Duodenal mucosa (tissue), 2 donors: ENCODE measurements around the gene MIB2.

Experiments used
- H3K27ac ChIP-seq: one replicate; pipeline ENCODE4 v1.7.0; 2013; ENCODE audit warnings: low read depth, low read length
- H3K27me3 ChIP-seq, 2 donors: one replicate each; pipeline ENCODE4 v1.7.0; 2013; ENCODE audit warnings: low read length in 2 of 2, control low read depth in 1 of 2; ENCODE audit not compliant: insufficient read depth in 2 of 2, control insufficient read depth in 1 of 2
- H3K36me3 ChIP-seq, 2 donors: one replicate each; pipeline ENCODE4 v1.7.0; 2013; ENCODE audit warnings: low read length in 2 of 2, control low read depth in 1 of 2; ENCODE audit not compliant: insufficient read depth in 2 of 2, control insufficient read depth in 1 of 2
- H3K4me1 ChIP-seq, 2 donors: one replicate each; pipeline ENCODE4 v1.7.0; 2013; ENCODE audit warnings: low read length in 2 of 2, control low read depth in 1 of 2; ENCODE audit not compliant: insufficient read depth in 2 of 2, control insufficient read depth in 1 of 2
- H3K4me3 ChIP-seq, 2 donors: one replicate each; pipeline ENCODE4 v1.7.0; 2013; ENCODE audit warnings: low read length in 2 of 2, low read depth in 1 of 2
- H3K9ac ChIP-seq, 2 donors: one replicate each; pipeline ENCODE4 v1.7.0; 2013; ENCODE audit warnings: low read length in 2 of 2, low read depth in 1 of 2
- H3K9me3 ChIP-seq, 2 donors: one replicate each; pipeline ENCODE4 v1.7.0; 2013; ENCODE audit warnings: low read length in 2 of 2, control low read depth in 1 of 2; ENCODE audit not compliant: control insufficient read depth in 1 of 2

Gene MIB2

DNA sequence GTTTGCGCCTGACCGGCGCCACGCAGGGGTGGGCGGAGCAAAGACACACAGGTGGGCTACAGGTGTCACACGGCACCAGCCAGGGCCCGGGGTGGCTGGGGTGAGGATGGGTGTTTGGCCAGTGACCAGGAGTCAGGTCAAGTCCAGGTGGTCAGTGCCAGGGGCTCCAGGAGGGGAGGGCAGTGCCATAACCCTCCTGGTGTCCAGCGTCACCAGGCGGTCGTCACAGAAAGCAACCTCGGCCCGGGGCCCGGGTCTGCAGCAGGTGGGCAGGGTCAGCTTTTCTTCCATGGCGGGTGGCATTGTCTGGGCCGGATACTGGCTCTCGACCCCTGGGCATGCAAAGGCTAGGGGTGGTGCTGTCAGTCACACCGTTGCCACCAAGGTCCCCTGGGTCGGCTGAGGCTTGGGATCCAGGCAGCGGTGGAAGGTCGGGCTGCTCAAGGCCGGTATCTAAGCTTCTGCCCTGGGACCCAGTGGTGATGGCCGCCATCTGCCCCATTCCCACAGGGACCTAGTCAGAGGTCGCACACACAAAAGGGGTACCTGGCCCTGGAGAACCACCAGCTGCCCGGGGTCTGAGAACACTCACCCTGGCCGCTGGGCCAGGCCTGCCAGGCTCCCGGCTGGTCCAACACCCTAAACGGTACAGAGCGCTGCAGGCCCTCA, 17.1 kb upstream of the MIB2 start:
- peaks cover 0 to 13% of the 10 kb centered on the region in 2 donors for H3K4me1 ChIP-seq
- H3K4me3 ChIP-seq, result no peak overlapping the region
- no peak overlapping the region for H3K27ac ChIP-seq
- H3K9me3 ChIP-seq, result no peaks in the 10 kb centered on the region
- no peaks in the 10 kb centered on the region for H3K36me3 ChIP-seq
- no peak overlapping the region for H3K9ac ChIP-seq
- peaks cover 16 to 20% of the 10 kb centered on the region in 2 donors for H3K27me3 ChIP-seq

GRCh38 chr1:1598720-1599029, 16.6 kb upstream of the MIB2 start:
- peaks cover 16 to 20% of the 10 kb centered on the region in 2 donors for H3K27me3 ChIP-seq
- H3K27ac ChIP-seq, result no peak overlapping the region
- H3K4me3 ChIP-seq, result no peak overlapping the region
- peaks cover 0 to 13% of the 10 kb centered on the region in 2 donors for H3K4me1 ChIP-seq
- H3K9me3 ChIP-seq, result no peaks in the 10 kb centered on the region
- H3K36me3 ChIP-seq, result no peaks in the 10 kb centered on the region
- H3K9ac ChIP-seq, result no peak overlapping the region

DNA sequence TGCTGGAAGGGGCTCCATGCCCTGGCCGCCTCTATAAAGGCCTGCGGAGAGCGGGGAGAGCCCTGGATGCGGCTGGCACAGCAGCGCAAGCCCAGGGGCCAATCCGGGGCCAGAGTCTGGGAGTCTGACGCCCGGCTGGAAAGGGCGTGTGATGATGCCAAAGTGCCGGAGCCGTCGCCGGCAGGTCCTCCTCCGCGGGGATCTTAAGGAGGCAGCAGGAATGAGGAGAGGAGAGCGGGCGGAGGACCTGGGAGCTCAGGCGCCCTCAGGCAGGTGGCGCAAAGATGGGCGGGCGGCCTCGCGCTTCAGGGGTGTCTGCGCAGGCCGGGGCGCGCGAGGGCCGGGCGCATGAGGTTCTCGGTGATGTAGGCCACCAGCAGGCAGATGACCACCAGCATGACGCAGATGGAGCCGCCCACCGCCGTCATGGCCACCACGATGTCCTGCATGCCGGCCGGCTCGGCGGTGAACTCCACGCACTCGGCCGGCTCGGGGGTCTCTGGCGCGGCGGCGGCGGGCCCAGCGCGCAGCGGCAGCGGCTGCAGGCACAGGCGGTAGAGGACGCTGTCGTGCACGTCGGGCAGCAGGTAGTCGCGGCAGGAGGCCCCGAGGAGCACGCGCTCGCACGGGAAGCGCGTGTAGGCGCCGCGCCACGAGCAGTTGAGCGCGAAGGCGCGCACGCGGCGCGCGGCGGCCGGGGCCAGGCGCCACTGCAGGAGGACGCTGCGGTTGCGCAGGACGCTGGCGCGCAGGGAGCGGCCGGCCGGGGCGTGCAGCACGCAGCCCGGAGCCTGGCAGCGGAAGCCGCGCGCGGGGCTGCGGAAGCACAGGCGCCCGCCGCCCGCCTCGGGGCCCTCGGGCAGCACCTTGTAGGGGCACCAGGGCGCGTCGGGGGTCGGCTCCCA, 16.0 kb upstream of the MIB2 start:
- peaks cover 0 to 13% of the 10 kb centered on the region in 2 donors for H3K4me1 ChIP-seq
- no peaks in the 10 kb centered on the region for H3K36me3 ChIP-seq
- H3K9me3 ChIP-seq, result no peaks in the 10 kb centered on the region
- H3K27me3 ChIP-seq, result peaks cover 16 to 20% of the 10 kb centered on the region in 2 donors
- H3K4me3 ChIP-seq, result peak overlapping the region in 1 of 2 donors; percentile 40
- no peak overlapping the region for H3K27ac ChIP-seq
- no peak overlapping the region for H3K9ac ChIP-seq

- H3K27ac ChIP-seq, result no peak within 1 kb of the TSS
- peaks cover 0 to 13% of the 10 kb centered on the region in 2 donors for H3K4me1 ChIP-seq
- no peaks in the 10 kb centered on the region for H3K36me3 ChIP-seq
- H3K9ac ChIP-seq, result no peak within 1 kb of the TSS
- no peaks in the 10 kb centered on the region for H3K9me3 ChIP-seq
- H3K27me3 ChIP-seq, result peaks cover 16 to 20% of the 10 kb centered on the region in 2 donors
- H3K4me3 ChIP-seq, result peak within 1 kb of the TSS in 1 of 2 donors; percentile 53
Measured at GRCh38 chr1:1599935-1600860, 15.1 kb upstream of the MIB2 start, which contains the start of gene FNDC10. TSS of gene FNDC10 (minus strand) at chr1:1600135. CDS start at chr1:1600015, 120 bp downstream.

DNA sequence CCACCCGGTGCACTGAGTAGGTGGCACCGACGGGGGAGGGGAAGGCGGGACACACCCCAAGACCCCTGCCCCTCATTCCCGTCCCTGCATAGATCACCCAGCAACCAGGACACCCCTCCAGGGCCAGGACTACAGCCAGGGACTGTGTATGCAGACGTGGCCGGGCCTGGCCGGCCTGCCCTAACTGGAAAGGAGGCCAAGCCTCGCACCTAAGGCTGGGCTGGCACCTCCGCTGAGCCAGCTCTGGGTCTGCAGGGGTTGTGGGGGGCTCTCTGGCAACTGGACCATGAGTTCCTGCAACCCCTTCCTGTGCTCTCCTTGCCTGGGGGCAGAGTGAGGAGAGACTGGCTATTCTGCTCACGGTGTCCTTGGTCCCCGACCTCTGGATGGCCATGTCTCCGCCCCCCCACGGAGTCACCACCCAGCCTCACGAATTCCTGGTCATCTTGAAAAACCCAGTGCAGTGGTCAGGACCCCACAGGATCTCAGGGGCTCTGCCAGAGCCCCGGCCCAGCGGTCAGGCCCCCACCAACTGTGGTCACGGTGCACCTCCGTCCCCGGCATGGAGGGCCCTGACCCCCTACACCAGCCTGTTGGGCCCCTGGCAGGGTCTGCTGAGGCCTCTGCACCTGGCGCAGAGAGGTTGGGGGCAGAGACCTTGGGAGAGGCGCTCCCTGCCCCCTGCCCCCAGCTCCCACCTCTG, 14.3 kb upstream of the MIB2 start:
- Histone ChIP-seq H3K9me3 (no peaks in the 10 kb centered on the region), H3K27me3 (peaks cover 16 to 19% of the 10 kb centered on the region in 2 donors), H3K4me3 (peak overlapping the region in 1 of 2 donors; percentile 53)

DNA sequence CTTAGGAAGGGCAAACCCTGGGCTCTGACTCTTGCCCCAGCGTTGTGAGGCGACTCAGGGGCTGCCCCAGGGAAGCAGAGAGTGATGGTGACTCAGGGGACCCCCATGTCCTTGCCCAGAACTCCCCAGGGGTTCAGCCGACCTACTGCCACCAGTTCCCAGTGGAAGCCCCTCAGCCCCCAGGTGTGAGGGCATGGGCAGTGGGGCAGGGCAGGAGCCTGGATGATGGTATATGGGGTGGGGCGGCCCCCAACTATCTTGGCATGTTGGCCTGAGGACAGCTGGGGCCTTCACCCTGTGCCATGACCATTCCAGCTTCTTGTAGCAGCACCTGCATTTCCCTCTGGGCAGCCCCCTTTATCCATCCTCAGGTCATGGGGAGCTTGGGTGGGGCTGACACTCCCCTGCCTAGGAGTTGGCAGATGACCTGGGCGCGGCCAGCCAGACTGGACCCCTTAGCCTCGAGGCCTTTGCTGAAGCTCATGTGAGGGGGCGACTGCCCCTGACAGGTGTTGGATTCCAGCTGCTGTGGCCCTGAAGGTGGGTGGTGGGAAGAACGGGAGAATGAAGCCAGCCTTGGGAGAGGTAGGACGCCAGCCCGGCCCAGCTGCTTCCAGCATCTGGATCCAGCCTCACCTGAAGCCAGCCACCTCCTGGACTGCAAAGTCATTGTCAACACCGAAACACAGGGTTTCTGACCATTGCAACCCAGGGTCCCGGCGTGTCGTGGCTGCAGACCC, 13.6 kb upstream of the MIB2 start:
- Histone ChIP-seq H3K4me3 (no peak overlapping the region), H3K27me3 (peaks cover 9 to 12% of the 10 kb centered on the region in 2 donors)

More for the DNA sequence above, 14.3 kb upstream of the MIB2 start:
- H3K4me1 ChIP-seq, result peaks cover 0 to 13% of the 10 kb centered on the region in 2 donors
- H3K9ac ChIP-seq, result no peak overlapping the region
- H3K36me3 ChIP-seq, result no peaks in the 10 kb centered on the region
- H3K27ac ChIP-seq, result no peak overlapping the region

GRCh38 chr1:1602304-1602967, 12.9 kb upstream of the MIB2 start:
- H3K27me3 ChIP-seq, result peaks cover 5 to 10% of the 10 kb centered on the region in 2 donors
- H3K27ac ChIP-seq, result no peak overlapping the region
- no peak overlapping the region for H3K9ac ChIP-seq
- H3K4me3 ChIP-seq, result no peak overlapping the region
- no peaks in the 10 kb centered on the region for H3K9me3 ChIP-seq
- H3K36me3 ChIP-seq, result no peaks in the 10 kb centered on the region
- peaks cover 0 to 17% of the 10 kb centered on the region in 2 donors for H3K4me1 ChIP-seq

More for the DNA sequence above, 13.6 kb upstream of the MIB2 start:
- Histone ChIP-seq H3K4me1 (peaks cover 0 to 15% of the 10 kb centered on the region in 2 donors), H3K9me3 (no peaks in the 10 kb centered on the region), H3K27ac (no peak overlapping the region), H3K36me3 (no peaks in the 10 kb centered on the region), H3K9ac (no peak overlapping the region)

DNA sequence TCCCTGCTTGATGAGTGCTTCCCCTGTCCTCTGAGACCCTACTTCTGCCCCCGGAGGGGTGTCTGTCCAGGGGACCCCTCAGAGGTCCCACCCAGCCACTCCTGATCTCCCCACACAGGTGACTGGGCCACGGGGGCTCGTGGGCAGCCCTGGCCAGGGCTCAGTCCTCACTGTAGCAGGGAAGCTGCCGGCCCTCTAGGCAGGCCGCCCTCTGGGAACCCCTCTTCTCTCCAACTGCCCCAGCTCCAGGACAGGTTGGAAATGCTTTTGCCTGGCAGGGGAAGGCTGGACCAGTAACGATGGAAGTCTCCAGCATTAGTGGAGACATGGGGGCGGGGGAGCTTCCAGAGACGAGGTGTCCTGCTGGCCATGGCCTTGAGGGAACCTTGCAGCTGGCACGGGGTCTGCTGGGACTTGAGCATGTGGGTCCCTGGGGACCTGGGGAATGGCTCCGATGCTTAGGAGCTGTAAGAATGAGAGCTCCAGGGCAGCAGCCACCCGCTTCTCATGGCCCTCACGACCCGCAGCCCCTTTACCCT, 12.3 kb upstream of the MIB2 start:
- Histone ChIP-seq H3K27ac (no peak overlapping the region), H3K4me1 (peaks cover 0 to 15% of the 10 kb centered on the region in 2 donors), H3K4me3 (no peak overlapping the region), H3K27me3 (peaks cover 5 to 9% of the 10 kb centered on the region in 2 donors), H3K9ac (no peak overlapping the region), H3K9me3 (no peaks in the 10 kb centered on the region), H3K36me3 (no peaks in the 10 kb centered on the region)
